Lower leg skin (tissue), 4 donors: ENCODE data around the gene DLGAP1. TPM values are rescaled to one million over a fixed set of nuclear protein-coding genes. Genes with fewer than 3 reads are reported as not detected.

ENCODE experiments used
- DNase-seq, 2 donors: peaks; one replicate each; pipeline ENCODE4 v3.0.0-alpha.2; 2019; ENCODE audit warnings: low spot score in 2 of 2
- H3K4me3 ChIP-seq: fragments of 200-600 bp; sonication (generic); 2 replicates; pipeline ENCODE4 v1.5.1; 2017; ENCODE audit warnings: mild to moderate bottlenecking, low read depth; ENCODE audit not compliant: poor library complexity, severe bottlenecking
- POLR2A ChIP-seq, 2 donors: fragments of 450-650 bp; IDR thresholded peaks; one replicate each; pipeline ENCODE4 v1.6.1; 2016 to 2017; ENCODE audit warnings: antibody characterized with exemption in 2 of 2, mild to moderate bottlenecking in 1 of 2, moderate library complexity in 1 of 2
- WGBS, 2 donors: methylation state at CpG; one replicate each; pipeline ENCODE4 v1.1.5; 2018; 5-methylcytosine and 5-hydroxymethylcytosine counted together
- intact Hi-C: fragments of 100-400 bp; cut with DNase I; formaldehyde crosslinking; loops from one replicate; pipeline ENCODE4 v1.15.0; 2023; ENCODE audit warnings: low total_unique reads
- total RNA-seq, 4 donors: library from RNA; depleted of rRNA; stranded (reverse); fragments of >200 nt; gene quantifications; one replicate each; pipeline ENCODE4 v1.1.0, GENCODE V29; 2016
- TF ChIP-seq, protein P1 (sequence below), 3 donors: fragments of 450-650 bp; IDR thresholded peaks; one replicate each; pipeline ENCODE4 v1.5.1; 2016; ENCODE audit warnings: antibody characterized with exemption in 3 of 3, mild to moderate bottlenecking in 3 of 3, moderate library complexity in 2 of 3

DLGAP1 gene
- total RNA-seq, 4 donors from 2014 or later = 0.34 to 1.3 (median 0.82) TPM

DNA sequence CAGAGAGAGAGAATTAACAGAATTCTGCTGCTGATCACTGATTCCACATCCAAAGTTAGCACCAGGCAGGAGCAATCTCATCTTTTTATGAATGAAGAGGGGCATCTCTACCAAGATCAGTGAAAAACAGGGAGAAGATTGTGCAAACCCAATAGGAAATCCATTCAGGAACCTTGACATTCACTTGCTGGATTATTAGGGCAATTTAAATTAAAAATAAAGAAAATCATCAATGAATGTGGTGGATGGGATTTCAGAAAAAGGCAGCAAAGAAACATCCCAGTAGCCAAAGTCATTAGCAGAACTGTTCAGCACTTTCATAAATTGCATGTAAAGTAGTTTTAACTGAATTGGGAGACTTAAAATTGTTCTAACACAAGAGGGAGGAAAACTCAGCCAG, 581.9 kb downstream of the DLGAP1 start:
- intact Hi-C loops = no loop called here
- no peak for TF ChIP-seq POLR2A (IDR thresholded peaks at IDR 0.05)
- TF ChIP-seq, protein P1, sequence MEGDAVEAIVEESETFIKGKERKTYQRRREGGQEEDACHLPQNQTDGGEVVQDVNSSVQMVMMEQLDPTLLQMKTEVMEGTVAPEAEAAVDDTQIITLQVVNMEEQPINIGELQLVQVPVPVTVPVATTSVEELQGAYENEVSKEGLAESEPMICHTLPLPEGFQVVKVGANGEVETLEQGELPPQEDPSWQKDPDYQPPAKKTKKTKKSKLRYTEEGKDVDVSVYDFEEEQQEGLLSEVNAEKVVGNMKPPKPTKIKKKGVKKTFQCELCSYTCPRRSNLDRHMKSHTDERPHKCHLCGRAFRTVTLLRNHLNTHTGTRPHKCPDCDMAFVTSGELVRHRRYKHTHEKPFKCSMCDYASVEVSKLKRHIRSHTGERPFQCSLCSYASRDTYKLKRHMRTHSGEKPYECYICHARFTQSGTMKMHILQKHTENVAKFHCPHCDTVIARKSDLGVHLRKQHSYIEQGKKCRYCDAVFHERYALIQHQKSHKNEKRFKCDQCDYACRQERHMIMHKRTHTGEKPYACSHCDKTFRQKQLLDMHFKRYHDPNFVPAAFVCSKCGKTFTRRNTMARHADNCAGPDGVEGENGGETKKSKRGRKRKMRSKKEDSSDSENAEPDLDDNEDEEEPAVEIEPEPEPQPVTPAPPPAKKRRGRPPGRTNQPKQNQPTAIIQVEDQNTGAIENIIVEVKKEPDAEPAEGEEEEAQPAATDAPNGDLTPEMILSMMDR (IDR thresholded peaks at IDR 0.05) = no peak

DNA sequence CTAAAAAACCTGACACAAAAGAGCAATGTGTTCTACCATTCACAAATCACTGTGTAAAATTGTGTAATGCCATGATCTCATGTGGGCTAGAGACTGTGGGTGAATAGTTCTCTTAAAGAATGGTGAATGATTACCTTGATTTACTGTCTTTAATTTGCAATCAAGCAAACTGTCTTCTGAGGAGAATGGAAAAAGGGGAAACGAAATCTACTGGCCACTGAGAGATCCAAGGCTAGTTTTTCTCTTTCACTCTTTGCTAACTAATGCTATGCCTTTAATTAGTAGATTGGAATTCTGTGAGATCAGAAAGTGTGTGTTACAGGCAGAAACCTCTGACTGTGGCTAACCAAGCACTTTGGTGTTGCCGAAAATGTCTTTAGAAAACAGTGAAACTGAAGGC, 582.5 kb downstream of the DLGAP1 start:
- H3K4me3 ChIP-seq = no peak overlapping the region
- DNase-seq = no peak
- 66 to 73% methylated on average over 2 of the region's 2 CpGs for WGBS, 2 donors
- TF ChIP-seq, protein P1 (IDR thresholded peaks at IDR 0.05) = no peak
- TF ChIP-seq POLR2A (IDR thresholded peaks at IDR 0.05) = no peak
- intact Hi-C loops = no loop called here

More for the DNA sequence above, 581.9 kb downstream of the DLGAP1 start:
- no peak for DNase-seq
- H3K4me3 ChIP-seq = no peak overlapping the region

DNA sequence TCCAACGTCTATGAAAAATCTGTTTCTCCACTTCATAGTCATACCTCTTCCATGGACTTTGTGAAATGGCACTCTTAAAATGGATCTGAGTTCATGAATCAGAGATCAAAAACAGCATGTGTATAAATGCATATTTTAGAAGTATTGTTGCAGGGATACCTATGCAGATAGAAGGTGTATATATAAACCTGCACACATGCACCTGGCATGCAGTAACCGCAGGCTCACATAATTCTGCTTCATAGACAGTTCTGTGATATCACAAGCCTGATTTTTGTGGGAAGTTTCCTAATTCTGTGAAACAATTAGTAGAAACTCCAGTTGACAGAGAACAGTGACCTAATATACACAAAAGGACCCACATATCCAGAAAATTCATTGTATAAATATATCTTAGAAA, 583.4 kb downstream of the DLGAP1 start:
- H3K4me3 ChIP-seq = no peak overlapping the region
- TF ChIP-seq POLR2A (IDR thresholded peaks at IDR 0.05) = no peak
- TF ChIP-seq, protein P1 (IDR thresholded peaks at IDR 0.05) = no peak
- 84 to 85% methylated on average over 2 of the region's 2 CpGs for WGBS, 2 donors
- intact Hi-C loops = no loop called here
- DNase-seq = no peak

DNA sequence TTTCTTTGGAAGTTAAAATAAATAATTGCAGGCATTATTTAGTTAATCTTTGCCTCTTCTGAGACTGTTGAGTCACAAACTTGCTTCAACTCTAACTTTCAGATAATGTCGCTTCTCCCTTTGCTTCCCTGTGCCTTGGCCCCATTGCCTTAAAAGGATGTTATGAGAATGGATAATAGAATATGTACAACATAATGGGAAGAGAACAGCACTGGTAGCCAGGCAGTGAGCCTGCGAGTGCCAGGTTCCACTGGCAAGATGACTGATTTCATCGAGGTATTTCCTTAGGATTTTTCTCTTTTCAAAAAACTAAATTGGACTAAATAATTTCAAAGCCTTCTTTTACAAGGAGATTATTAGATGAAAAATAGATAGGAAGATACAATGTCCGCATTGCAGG, 584.2 kb downstream of the DLGAP1 start:
- 90 to 92% methylated on average over 4 of the region's 4 CpGs for WGBS, 2 donors
- no peak overlapping the region for H3K4me3 ChIP-seq
- TF ChIP-seq POLR2A (IDR thresholded peaks at IDR 0.05) = no peak
- TF ChIP-seq, protein P1 (IDR thresholded peaks at IDR 0.05) = no peak
- intact Hi-C loops = no loop called here
- no peak for DNase-seq

DNA sequence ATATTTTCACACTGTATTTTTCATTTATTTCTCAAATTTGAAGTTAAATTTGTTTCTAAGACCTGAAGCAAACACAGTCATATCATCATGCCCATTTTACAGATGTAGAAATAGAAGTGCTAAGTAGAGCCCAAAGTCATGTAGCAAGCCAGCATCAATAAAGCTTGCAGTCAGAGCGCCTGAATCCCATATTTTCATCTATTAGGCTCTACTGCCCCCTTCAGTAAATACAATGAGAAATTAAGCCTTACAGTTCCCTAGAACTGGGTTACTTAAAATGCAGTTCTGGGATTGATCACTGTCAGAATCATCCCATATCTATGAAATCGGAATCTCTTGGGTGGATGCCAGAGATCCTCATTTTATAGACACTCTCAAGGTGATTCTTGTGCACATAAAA, 585.3 kb downstream of the DLGAP1 start:
- intact Hi-C loops = no loop called here
- TF ChIP-seq, protein P1 (IDR thresholded peaks at IDR 0.05) = no peak
- TF ChIP-seq POLR2A (IDR thresholded peaks at IDR 0.05) = no peak
- 39 to 45% methylated on average over 2 of the region's 2 CpGs for WGBS, 2 donors
- no peak for DNase-seq
- no peak overlapping the region for H3K4me3 ChIP-seq

DNA sequence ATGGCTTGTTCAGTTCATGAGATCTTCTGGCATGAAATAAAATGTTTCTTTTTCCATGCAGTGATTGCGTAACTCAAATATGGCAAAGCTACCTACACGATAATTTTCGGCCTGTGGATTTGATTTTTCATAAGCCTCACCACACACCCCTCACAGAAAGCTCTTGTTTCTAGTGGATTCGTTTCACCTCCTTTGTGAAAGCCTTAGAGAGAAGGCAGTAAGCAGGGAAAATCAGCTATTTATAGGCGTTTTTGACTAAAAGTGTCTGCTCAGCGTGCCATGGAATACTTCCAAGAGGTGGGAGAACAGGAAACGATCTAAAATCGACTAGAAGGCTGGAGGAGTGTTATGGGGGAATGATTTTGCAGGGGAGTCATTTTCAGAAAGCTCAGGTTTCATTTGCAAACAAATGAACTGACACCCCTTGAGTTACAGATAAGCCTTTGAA, 587.2 kb downstream of the DLGAP1 start:
- no peak overlapping the region for H3K4me3 ChIP-seq
- DNase-seq = no peak
- 37 to 43% methylated on average over 8 of the region's 8 CpGs for WGBS, 2 donors
- TF ChIP-seq, protein P1 (IDR thresholded peaks at IDR 0.05) = no peak
- TF ChIP-seq POLR2A (IDR thresholded peaks at IDR 0.05) = no peak
- intact Hi-C loops = no loop called here
